Measurements from ENCODE around the gene AHNAK.

AHNAK gene

GRCh38 chr11:62496676-62497075 is 49.9 kb downstream of the AHNAK start (continued):
- TF ChIP-seq PATZ1 (CRISPR knock-in tag; IDR thresholded peaks at IDR 0.05; ENCODE audit: borderline replicate concordance) (no peak), PPARA (CRISPR knock-in tag; IDR thresholded peaks at IDR 0.05; ENCODE audit: borderline replicate concordance) (no peak), CREB5 (CRISPR knock-in tag; IDR thresholded peaks at IDR 0.05; ENCODE audit: low read depth) (no peak), ZFP3 (CRISPR knock-in tag; IDR thresholded peaks at IDR 0.05) (no peak), ZFP30 (CRISPR knock-in tag; IDR thresholded peaks at IDR 0.05) (no peak)

GRCh38 chr11:62494246-62494645 is 52.4 kb downstream of the AHNAK start:
- TF ChIP-seq ISL1 (CRISPR knock-in tag; IDR thresholded peaks at IDR 0.05) = no peak
- no peak for TF ChIP-seq ZNF8 (CRISPR knock-in tag; IDR thresholded peaks at IDR 0.05)
- ATAC-seq = no peak

- ATAC-seq = no peak
- TF ChIP-seq ISL1 (CRISPR knock-in tag; IDR thresholded peaks at IDR 0.05) (no peak), ARNTL (CRISPR knock-in tag; IDR thresholded peaks at IDR 0.05; ENCODE audit: borderline replicate concordance, low read depth) (no peak), PPARA (CRISPR knock-in tag; IDR thresholded peaks at IDR 0.05; ENCODE audit: borderline replicate concordance) (no peak), ZFP3 (CRISPR knock-in tag; IDR thresholded peaks at IDR 0.05) (no peak), GLIS3 (CRISPR knock-in tag; IDR thresholded peaks at IDR 0.05) (no peak), ZNF70 (CRISPR knock-in tag; IDR thresholded peaks at IDR 0.05) (no peak), ZNF8 (CRISPR knock-in tag; IDR thresholded peaks at IDR 0.05) (no peak), PATZ1 (CRISPR knock-in tag; IDR thresholded peaks at IDR 0.05; ENCODE audit: borderline replicate concordance) (no peak), CREB5 (CRISPR knock-in tag; IDR thresholded peaks at IDR 0.05; ENCODE audit: low read depth) (no peak), ZC3H10 (CRISPR knock-in tag; IDR thresholded peaks at IDR 0.05) (no peak), OSR1 (CRISPR knock-in tag; IDR thresholded peaks at IDR 0.05) (no peak), ZFP30 (CRISPR knock-in tag; IDR thresholded peaks at IDR 0.05) (no peak), ZNF565 (CRISPR knock-in tag; conservative IDR thresholded peaks at IDR 0.05; ENCODE audit: low read depth) (no peak), CSDC2 (CRISPR knock-in tag; IDR thresholded peaks at IDR 0.05) (no peak), SNAI2 (CRISPR knock-in tag; IDR thresholded peaks at IDR 0.05) (no peak)
Measured at GRCh38 chr11:62493801-62494200, 52.8 kb downstream of the AHNAK start.

GRCh38 chr11:62492586-62492985 is 54.0 kb downstream of the AHNAK start:
- ATAC-seq = no peak
- TF ChIP-seq ARNTL (CRISPR knock-in tag; IDR thresholded peaks at IDR 0.05; ENCODE audit: borderline replicate concordance, low read depth) = no peak
- no peak for TF ChIP-seq PPARA (CRISPR knock-in tag; IDR thresholded peaks at IDR 0.05; ENCODE audit: borderline replicate concordance)
- TF ChIP-seq TCF4 (CRISPR knock-in tag; IDR thresholded peaks at IDR 0.05; ENCODE audit: borderline replicate concordance) = no peak
- no peak for TF ChIP-seq CSDC2 (CRISPR knock-in tag; IDR thresholded peaks at IDR 0.05)
- no peak for TF ChIP-seq TSHZ2 (CRISPR knock-in tag; IDR thresholded peaks at IDR 0.05)
- TF ChIP-seq GLIS3 (CRISPR knock-in tag; IDR thresholded peaks at IDR 0.05) = no peak
- no peak for TF ChIP-seq CREB5 (CRISPR knock-in tag; IDR thresholded peaks at IDR 0.05; ENCODE audit: low read depth)
- no peak for TF ChIP-seq ZC3H10 (CRISPR knock-in tag; IDR thresholded peaks at IDR 0.05)
- TF ChIP-seq ZFP30 (CRISPR knock-in tag; IDR thresholded peaks at IDR 0.05) = no peak
- no peak for TF ChIP-seq RARB (CRISPR knock-in tag; IDR thresholded peaks at IDR 0.05)
- TF ChIP-seq ISL1 (CRISPR knock-in tag; IDR thresholded peaks at IDR 0.05) = no peak
- no peak for TF ChIP-seq SNAI2 (CRISPR knock-in tag; IDR thresholded peaks at IDR 0.05)
- TF ChIP-seq POU6F1 (CRISPR knock-in tag; IDR thresholded peaks at IDR 0.05; ENCODE audit: borderline replicate concordance, low read depth) = no peak
- no peak for TF ChIP-seq ZNF565 (CRISPR knock-in tag; conservative IDR thresholded peaks at IDR 0.05; ENCODE audit: low read depth)
- TF ChIP-seq TOX (CRISPR knock-in tag; IDR thresholded peaks at IDR 0.05; ENCODE audit: borderline replicate concordance) = no peak
- TF ChIP-seq CSRNP3 (CRISPR knock-in tag; IDR thresholded peaks at IDR 0.05) = no peak

Data from SK-N-SH treated with all-trans-retinoic acid at 6 μM for 48 hours (cell line).